Left lung (tissue), 14 donors: ENCODE data around the gene OBSCN. TPM values are rescaled to one million over a fixed set of nuclear protein-coding genes. Genes with fewer than 3 reads are reported as not detected.

Experiments used
- ATAC-seq: fragments of 200-7000 bp; cut with Tn5 transposase; one replicate; pipeline ENCODE4 v1.9.1; 2020; ENCODE audit warnings: moderate library complexity
- DNase-seq, 4 donors: peaks; one replicate each; pipeline ENCODE4 v3.0.0-alpha.2; 2013 to 2020
- H3K27ac ChIP-seq, 2 donors: fragments of 200-600 bp; sonication (generic) in 1 of 2; one replicate each; pipeline versions ENCODE4 v1.5.0 to v1.8.0; 2020 to 2021
- H3K27me3 ChIP-seq, 2 donors: fragments of 200-600 bp; sonication (generic) in 1 of 2; one replicate each; pipeline versions ENCODE4 v1.5.0 to v1.8.0; 2020 to 2021
- H3K36me3 ChIP-seq, 2 donors: fragments of 200-600 bp; sonication (generic) in 1 of 2; one replicate each; pipeline versions ENCODE4 v1.5.0 to v1.8.0; 2020 to 2021
- H3K4me1 ChIP-seq, 2 donors: fragments of 200-600 bp; one replicate each; pipeline ENCODE4 v1.8.0; 2021
- H3K4me3 ChIP-seq, 2 donors: fragments of 200-600 bp; sonication (generic) in 1 of 2; one replicate each; pipeline versions ENCODE4 v1.5.0 to v1.8.0; 2020 to 2021; ENCODE audit warnings: mild to moderate bottlenecking in 1 of 2
- H3K9me3 ChIP-seq, 2 donors: fragments of 200-600 bp; sonication (generic) in 1 of 2; one replicate each; pipeline versions ENCODE4 v1.5.0 to v1.8.0; 2020 to 2021
- intact Hi-C, 2 donors: fragments of 100-400 bp; cut with DNase I; formaldehyde crosslinking; loops; one replicate each; pipeline versions ENCODE4 v1.11.2 to v1.14.2; 2022
- long read RNA-seq, 12 donors: library from polyadenylated mRNA in 2 of 12; unstranded in 2 of 12; transcript quantifications; one replicate each; pipeline ENCODE4 v2.0.0 and lab custom pipeline, GENCODE V29; 2019 to 2026
- polyA plus RNA-seq, 6 donors: library from polyadenylated mRNA; unstranded; fragments of 120-200 nt; gene quantifications; one replicate each; pipeline ENCODE4 v1.2.1, GENCODE V29; 2013; ENCODE audit not compliant: insufficient read length in 6 of 6
- total RNA-seq, 2 donors: library from RNA; stranded (reverse); fragmentation: NEBNext Ultra II Directional; extraction: Animal tissue kit (Norgen Biotek cat#: 25700); gene quantifications; one replicate each; pipeline ENCODE4 v1.2.1, GENCODE V29; 2021
- TF ChIP-seq, protein P1 (sequence below), 2 donors: fragments of 200-600 bp; sonication (generic) in 1 of 2; IDR thresholded peaks; one replicate each; pipeline versions ENCODE4 v1.5.0 to v1.8.0; 2021; ENCODE audit warnings: antibody characterized with exemption in 2 of 2
- donor health status: DM: no; HTN: yes; CAD: no.
- donor health status: DM: no; HTN: no; CAD: no.

OBSCN gene, protein sequence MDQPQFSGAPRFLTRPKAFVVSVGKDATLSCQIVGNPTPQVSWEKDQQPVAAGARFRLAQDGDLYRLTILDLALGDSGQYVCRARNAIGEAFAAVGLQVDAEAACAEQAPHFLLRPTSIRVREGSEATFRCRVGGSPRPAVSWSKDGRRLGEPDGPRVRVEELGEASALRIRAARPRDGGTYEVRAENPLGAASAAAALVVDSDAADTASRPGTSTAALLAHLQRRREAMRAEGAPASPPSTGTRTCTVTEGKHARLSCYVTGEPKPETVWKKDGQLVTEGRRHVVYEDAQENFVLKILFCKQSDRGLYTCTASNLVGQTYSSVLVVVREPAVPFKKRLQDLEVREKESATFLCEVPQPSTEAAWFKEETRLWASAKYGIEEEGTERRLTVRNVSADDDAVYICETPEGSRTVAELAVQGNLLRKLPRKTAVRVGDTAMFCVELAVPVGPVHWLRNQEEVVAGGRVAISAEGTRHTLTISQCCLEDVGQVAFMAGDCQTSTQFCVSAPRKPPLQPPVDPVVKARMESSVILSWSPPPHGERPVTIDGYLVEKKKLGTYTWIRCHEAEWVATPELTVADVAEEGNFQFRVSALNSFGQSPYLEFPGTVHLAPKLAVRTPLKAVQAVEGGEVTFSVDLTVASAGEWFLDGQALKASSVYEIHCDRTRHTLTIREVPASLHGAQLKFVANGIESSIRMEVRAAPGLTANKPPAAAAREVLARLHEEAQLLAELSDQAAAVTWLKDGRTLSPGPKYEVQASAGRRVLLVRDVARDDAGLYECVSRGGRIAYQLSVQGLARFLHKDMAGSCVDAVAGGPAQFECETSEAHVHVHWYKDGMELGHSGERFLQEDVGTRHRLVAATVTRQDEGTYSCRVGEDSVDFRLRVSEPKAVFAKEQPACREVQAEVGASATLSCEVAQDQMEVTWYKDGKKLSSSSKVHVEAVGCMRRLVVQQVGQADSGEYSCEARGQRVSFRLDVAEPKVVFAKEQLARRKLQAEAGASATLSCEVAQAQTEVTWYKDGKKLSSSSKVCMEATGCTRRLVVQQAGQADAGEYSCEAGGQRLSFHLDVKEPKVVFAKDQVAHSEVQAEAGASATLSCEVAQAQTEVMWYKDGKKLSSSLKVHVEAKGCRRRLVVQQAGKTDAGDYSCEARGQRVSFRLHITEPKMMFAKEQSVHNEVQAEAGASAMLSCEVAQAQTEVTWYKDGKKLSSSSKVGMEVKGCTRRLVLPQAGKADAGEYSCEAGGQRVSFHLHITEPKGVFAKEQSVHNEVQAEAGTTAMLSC (N-terminal part only)
- total RNA-seq, result 10 to 100 TPM; 20.3 to 21.2 TPM
- 10 to 100 TPM; 39.3 to 69.5 (median 53.9) TPM for polyA plus RNA-seq
- long read RNA-seq, donor 1, partial matches to known transcripts, result 0 of 3 reads
- long read RNA-seq, donor 1, other reads (novel, unspliced or antisense), result 0 of 3 reads
- long read RNA-seq, donor 2, partial matches to known transcripts, result 0 of 1 reads
- long read RNA-seq, donor 2, other reads (novel, unspliced or antisense), result 0 of 1 reads
- long read RNA-seq, donor 3, partial matches to known transcripts, result 0 of 1 reads
- long read RNA-seq, donor 3, other reads (novel, unspliced or antisense), result 0 of 1 reads
- long read RNA-seq, donor 4, partial matches to known transcripts, result 0 of 1 reads
- long read RNA-seq, donor 4, other reads (novel, unspliced or antisense), result 1 of 1 reads
- long read RNA-seq, donor 5, partial matches to known transcripts, result 0 of 4 reads
- long read RNA-seq, donor 5, other reads (novel, unspliced or antisense), result 0 of 4 reads
- long read RNA-seq, donor 6, result 0 reads
- long read RNA-seq, donor 7, partial matches to known transcripts, result 7 of 8 reads
- long read RNA-seq, donor 7, other reads (novel, unspliced or antisense), result 0 of 8 reads
- long read RNA-seq, donor 8, partial matches to known transcripts, result 10 of 16 reads
- long read RNA-seq, donor 8, other reads (novel, unspliced or antisense), result 5 of 16 reads
- long read RNA-seq, donor 9, result 0 reads
- long read RNA-seq, donor 10, partial matches to known transcripts, result 1 of 2 reads
- long read RNA-seq, donor 10, other reads (novel, unspliced or antisense), result 1 of 2 reads
- long read RNA-seq, donor 11, result 0 reads
- long read RNA-seq, donor 12, partial matches to known transcripts, result 0 of 1 reads
- long read RNA-seq, donor 12, other reads (novel, unspliced or antisense), result 0 of 1 reads

DNA sequence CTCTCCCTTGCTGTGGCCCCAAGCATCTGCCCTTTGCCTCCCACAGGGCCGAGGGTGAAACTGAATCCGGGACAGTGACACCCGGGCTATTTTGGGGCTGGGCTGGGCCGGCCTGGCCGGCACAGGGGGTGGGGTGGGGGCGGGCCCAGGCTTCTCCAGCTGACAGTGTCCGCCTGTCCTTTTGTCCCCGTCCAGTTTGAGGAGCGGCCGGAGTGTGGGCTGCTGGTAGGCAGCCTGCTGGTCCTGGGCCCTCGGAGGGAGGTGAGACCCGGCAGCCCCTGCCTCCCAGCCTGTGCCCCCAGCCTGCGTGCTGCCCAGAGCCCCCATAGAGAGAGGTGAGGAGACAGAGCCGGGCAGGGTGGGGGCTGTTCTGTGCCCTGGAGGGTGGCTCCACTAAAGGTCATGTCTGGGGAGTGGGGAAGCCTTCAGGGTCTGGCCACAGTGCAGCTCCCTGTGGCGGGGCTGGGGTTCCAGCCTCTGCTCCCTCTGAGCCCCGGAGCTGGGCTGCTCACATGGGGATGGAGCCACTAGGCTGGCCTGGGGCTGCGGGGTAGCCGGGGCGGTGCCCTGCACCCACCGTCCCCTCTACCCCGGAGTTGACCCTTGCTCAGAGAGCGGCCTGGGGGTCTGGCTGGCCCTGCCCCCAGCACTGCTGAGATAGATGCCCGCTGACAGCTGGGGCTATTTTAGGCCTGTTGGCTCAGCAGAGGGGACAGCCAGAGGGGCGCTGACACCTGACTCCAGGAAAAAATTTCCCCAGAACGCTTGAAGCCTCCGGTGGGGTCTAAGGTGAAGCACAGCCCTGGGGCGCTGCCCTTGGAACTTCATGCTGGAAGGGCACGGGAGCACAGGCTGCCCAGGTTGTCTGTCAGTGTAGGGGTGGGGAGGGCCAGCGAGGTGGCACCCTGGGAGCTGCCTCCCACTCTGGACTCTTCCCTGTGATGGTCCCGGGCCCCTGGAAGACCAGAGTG, at the start of gene OBSCN:
TSS of gene OBSCN (plus strand) at position 194 of the 971 bp plus-strand sequence. CDS start 3,740 bp downstream, outside the sequence.
- peak in 1 of 4 donors; percentile 70 for DNase-seq
- H3K4me1 ChIP-seq, result peaks cover 0 to 8% of the 10 kb centered on the region in 2 donors
- ATAC-seq, result no peak
- H3K27ac ChIP-seq, result no peak within 1 kb of the TSS
- no peak within 1 kb of the TSS for H3K4me3 ChIP-seq
- TF ChIP-seq, protein P1, sequence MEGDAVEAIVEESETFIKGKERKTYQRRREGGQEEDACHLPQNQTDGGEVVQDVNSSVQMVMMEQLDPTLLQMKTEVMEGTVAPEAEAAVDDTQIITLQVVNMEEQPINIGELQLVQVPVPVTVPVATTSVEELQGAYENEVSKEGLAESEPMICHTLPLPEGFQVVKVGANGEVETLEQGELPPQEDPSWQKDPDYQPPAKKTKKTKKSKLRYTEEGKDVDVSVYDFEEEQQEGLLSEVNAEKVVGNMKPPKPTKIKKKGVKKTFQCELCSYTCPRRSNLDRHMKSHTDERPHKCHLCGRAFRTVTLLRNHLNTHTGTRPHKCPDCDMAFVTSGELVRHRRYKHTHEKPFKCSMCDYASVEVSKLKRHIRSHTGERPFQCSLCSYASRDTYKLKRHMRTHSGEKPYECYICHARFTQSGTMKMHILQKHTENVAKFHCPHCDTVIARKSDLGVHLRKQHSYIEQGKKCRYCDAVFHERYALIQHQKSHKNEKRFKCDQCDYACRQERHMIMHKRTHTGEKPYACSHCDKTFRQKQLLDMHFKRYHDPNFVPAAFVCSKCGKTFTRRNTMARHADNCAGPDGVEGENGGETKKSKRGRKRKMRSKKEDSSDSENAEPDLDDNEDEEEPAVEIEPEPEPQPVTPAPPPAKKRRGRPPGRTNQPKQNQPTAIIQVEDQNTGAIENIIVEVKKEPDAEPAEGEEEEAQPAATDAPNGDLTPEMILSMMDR (IDR thresholded peaks at IDR 0.05), result no peak
- intact Hi-C loops, result no loop called here
- peaks cover 0 to 48% of the 10 kb centered on the region in 2 donors for H3K27me3 ChIP-seq
- no peaks in the 10 kb centered on the region for H3K9me3 ChIP-seq
- no peaks in the 10 kb centered on the region for H3K36me3 ChIP-seq

DNA sequence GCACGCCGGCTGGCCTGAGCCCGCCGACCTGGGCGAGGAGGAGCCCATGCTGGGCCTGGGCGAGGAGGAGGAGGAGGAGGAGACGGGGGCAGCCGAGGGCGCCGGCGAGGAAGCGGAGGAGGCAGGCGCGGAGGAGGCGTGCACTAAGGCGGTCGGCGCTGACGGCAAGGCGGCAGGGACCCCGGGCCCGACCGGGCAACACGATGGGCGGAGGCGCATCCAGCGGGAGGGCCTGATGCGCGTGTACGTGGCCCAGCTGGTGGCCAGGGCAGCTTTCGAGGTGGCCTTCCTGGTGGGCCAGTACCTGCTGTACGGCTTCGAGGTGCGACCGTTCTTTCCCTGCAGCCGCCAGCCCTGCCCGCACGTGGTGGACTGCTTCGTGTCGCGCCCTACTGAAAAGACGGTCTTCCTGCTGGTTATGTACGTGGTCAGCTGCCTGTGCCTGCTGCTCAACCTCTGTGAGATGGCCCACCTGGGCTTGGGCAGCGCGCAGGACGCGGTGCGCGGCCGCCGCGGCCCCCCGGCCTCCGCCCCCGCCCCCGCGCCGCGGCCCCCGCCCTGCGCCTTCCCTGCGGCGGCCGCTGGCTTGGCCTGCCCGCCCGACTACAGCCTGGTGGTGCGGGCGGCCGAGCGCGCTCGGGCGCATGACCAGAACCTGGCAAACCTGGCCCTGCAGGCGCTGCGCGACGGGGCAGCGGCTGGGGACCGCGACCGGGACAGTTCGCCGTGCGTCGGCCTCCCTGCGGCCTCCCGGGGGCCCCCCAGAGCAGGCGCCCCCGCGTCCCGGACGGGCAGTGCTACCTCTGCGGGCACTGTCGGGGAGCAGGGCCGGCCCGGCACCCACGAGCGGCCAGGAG, 49.5 kb upstream of the OBSCN start:
- Histone ChIP-seq H3K4me3 (no peak overlapping the region), H3K4me1 (peaks cover 6 to 26% of the 10 kb centered on the region in 2 donors), H3K9me3 (no peaks in the 10 kb centered on the region), H3K27me3 (peaks cover 3 to 50% of the 10 kb centered on the region in 2 donors), H3K27ac (no peak overlapping the region), H3K36me3 (no peaks in the 10 kb centered on the region)
- TF ChIP-seq, protein P1 (IDR thresholded peaks at IDR 0.05), result no peak
- intact Hi-C loops, result no loop called here
- DNase-seq (peak in 1 of 4 donors; percentile 79), ATAC-seq (no peak)

DNA sequence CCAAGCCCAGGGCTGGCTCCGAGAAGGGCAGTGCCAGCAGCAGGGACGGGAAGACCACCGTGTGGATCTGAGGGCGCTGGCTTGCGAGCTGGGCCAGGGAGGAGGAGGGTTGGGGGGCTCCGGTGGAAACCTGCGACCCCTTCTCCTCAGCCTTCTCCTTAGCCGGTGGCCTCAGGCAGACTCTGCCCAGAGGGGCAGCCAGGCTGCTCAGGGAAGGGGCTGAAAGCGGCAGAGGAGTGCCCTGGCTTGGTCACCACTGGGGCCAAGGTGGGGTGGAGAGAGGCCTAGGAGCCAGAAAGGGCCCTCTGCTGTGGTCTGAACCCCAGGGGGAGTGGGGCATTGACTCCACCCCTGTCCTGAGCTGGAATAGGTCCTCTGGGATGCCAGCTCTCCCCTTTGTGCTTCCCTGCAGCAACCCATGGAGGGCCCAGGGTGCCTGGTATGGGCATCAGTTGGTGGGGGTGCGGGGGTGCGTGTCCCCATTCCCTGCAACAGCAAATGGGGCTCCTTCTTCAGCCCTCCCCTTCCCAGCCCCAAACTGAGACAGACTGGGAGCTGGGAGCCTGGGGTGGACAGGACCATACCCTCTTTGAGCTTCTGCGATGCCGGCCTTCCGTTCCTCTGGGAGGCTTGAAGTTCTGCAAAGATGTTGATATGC, 48.7 kb upstream of the OBSCN start:
- TF ChIP-seq, protein P1 (IDR thresholded peaks at IDR 0.05), result no peak
- intact Hi-C loops, result no loop called here
- H3K4me1 ChIP-seq, result peaks cover 6 to 28% of the 10 kb centered on the region in 2 donors

More for the DNA sequence above, 48.7 kb upstream of the OBSCN start:
- no peak overlapping the region for H3K27ac ChIP-seq
- no peak for ATAC-seq
- H3K4me3 ChIP-seq, result no peak overlapping the region
- no peaks in the 10 kb centered on the region for H3K36me3 ChIP-seq
- H3K27me3 ChIP-seq, result peaks cover 3 to 52% of the 10 kb centered on the region in 2 donors
- no peaks in the 10 kb centered on the region for H3K9me3 ChIP-seq
- peak in 1 of 4 donors; percentile 57 for DNase-seq
